Thoracic aorta (tissue), 2 donors: ENCODE measurements around the gene FCHO1. TPM values are rescaled to one million over a fixed set of nuclear protein-coding genes. Genes with fewer than 3 reads are reported as not detected.

Source experiments
- ATAC-seq: fragments of 150-250 bp; one replicate; pipeline ENCODE4 v1.8.0; 2017; ENCODE audit warnings: low read depth; ENCODE audit not compliant: insufficient number of reproducible peaks, low FRiP score
- DNase-seq: peaks from one replicate; pipeline ENCODE4 v3.0.0-alpha.2; 2020; ENCODE audit warnings: low spot score
- H3K27ac ChIP-seq, 2 donors: fragments of 200-600 bp; sonication (generic); 1 replicate in 1 of 2; 2 replicates in 1 of 2; pipeline ENCODE4 v1.5.1; 2016; ENCODE audit warnings: mild to moderate bottlenecking in 2 of 2, moderate library complexity in 2 of 2
- H3K27me3 ChIP-seq: fragments of 200-600 bp; sonication (generic); replicated peaks from 2 replicates; pipeline ENCODE4 v1.6.0; 2016; ENCODE audit warnings: mild to moderate bottlenecking; ENCODE audit not compliant: insufficient read depth
- H3K36me3 ChIP-seq: fragments of 200-600 bp; sonication (generic); one replicate; pipeline ENCODE4 v1.5.1; 2016
- H3K4me1 ChIP-seq, 2 donors: fragments of 200-600 bp; sonication (generic); 1 replicate in 1 of 2; 2 replicates in 1 of 2; pipeline versions ENCODE4 v1.5.1 to v1.6.0; 2016; ENCODE audit warnings: low read depth in 2 of 2, mild to moderate bottlenecking in 1 of 2; ENCODE audit not compliant: control insufficient read depth in 1 of 2
- H3K4me3 ChIP-seq: fragments of 200-600 bp; sonication (generic); 2 replicates; pipeline ENCODE4 v1.5.1; 2016; ENCODE audit warnings: mild to moderate bottlenecking
- H3K9me3 ChIP-seq: fragments of 200-600 bp; sonication (generic); 2 replicates; pipeline ENCODE4 v1.5.1; 2016
- total RNA-seq, 2 donors: library from RNA; depleted of rRNA; stranded (reverse); fragments of >200 nt; gene quantifications; one replicate each; pipeline versions ENCODE4 v1.1.0 to v1.2.3, GENCODE V29; 2016
- TF ChIP-seq, protein P1 (sequence below): fragments of 200-600 bp; sonication (generic); IDR thresholded peaks from one replicate; pipeline ENCODE4 v1.5.1; 2019; ENCODE audit warnings: antibody characterized with exemption

FCHO1 gene
- total RNA-seq, 2 donors from 2014 or later: 8.5 to 8.9 TPM

- TF ChIP-seq, protein P1, sequence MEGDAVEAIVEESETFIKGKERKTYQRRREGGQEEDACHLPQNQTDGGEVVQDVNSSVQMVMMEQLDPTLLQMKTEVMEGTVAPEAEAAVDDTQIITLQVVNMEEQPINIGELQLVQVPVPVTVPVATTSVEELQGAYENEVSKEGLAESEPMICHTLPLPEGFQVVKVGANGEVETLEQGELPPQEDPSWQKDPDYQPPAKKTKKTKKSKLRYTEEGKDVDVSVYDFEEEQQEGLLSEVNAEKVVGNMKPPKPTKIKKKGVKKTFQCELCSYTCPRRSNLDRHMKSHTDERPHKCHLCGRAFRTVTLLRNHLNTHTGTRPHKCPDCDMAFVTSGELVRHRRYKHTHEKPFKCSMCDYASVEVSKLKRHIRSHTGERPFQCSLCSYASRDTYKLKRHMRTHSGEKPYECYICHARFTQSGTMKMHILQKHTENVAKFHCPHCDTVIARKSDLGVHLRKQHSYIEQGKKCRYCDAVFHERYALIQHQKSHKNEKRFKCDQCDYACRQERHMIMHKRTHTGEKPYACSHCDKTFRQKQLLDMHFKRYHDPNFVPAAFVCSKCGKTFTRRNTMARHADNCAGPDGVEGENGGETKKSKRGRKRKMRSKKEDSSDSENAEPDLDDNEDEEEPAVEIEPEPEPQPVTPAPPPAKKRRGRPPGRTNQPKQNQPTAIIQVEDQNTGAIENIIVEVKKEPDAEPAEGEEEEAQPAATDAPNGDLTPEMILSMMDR: no peak
- Histone ChIP-seq H3K36me3 (no peaks in the 10 kb centered on the region), H3K4me1 (peaks cover 0 to 10% of the 10 kb centered on the region in 2 donors), H3K27ac (no peak overlapping the region), H3K4me3 (no peak overlapping the region), H3K27me3 (no peaks in the 10 kb centered on the region), H3K9me3 (no peaks in the 10 kb centered on the region)
- DNase-seq (no peak), ATAC-seq (no peak)
Measured at GRCh38 chr19:17748884-17749638, 2.2 kb upstream of the FCHO1 start.

GRCh38 chr19:17749912-17750317 is 1.4 kb upstream of the FCHO1 start:
- Histone ChIP-seq H3K9me3 (no peaks in the 10 kb centered on the region), H3K27me3 (no peaks in the 10 kb centered on the region), H3K4me1 (peaks cover 0 to 10% of the 10 kb centered on the region in 2 donors), H3K4me3 (no peak overlapping the region), H3K36me3 (no peaks in the 10 kb centered on the region), H3K27ac (no peak overlapping the region)
- no peak for DNase-seq
- TF ChIP-seq, protein P1: no peak
- no peak for ATAC-seq

DNA sequence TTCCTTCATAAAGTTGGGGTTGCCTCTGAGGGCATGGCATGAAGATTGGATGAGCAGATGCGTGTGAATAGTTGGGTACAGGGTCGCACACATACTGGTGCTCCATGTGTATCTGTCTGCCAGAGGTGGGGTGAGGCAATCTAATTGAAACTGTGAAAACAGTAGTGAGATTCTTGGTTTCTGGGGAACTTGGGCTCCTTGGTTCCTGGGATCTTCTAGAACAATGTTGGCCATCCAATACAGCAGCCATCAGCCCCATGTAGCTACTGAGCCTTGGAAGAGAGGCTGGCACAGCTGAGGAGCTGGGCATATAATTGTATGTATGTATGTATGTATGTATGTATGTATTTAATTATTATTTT is 616 bp downstream of the FCHO1 start:
- Histone ChIP-seq H3K4me3 (peak overlapping the region; percentile 51), H3K36me3 (no peaks in the 10 kb centered on the region), H3K27me3 (no peaks in the 10 kb centered on the region), H3K27ac (no peak overlapping the region), H3K9me3 (no peaks in the 10 kb centered on the region), H3K4me1 (peaks cover 0 to 10% of the 10 kb centered on the region in 2 donors)
- ATAC-seq (no peak), DNase-seq (no peak)
- TF ChIP-seq, protein P1: no peak

GRCh38 chr19:17752865-17753639 is 1.8 kb downstream of the FCHO1 start:
- Histone ChIP-seq H3K4me1 (peaks cover 0 to 8% of the 10 kb centered on the region in 2 donors), H3K4me3 (no peak overlapping the region), H3K9me3 (no peaks in the 10 kb centered on the region), H3K27me3 (no peaks in the 10 kb centered on the region), H3K36me3 (no peaks in the 10 kb centered on the region), H3K27ac (no peak overlapping the region)
- ATAC-seq (no peak), DNase-seq (no peak)
- TF ChIP-seq, protein P1: no peak

DNA sequence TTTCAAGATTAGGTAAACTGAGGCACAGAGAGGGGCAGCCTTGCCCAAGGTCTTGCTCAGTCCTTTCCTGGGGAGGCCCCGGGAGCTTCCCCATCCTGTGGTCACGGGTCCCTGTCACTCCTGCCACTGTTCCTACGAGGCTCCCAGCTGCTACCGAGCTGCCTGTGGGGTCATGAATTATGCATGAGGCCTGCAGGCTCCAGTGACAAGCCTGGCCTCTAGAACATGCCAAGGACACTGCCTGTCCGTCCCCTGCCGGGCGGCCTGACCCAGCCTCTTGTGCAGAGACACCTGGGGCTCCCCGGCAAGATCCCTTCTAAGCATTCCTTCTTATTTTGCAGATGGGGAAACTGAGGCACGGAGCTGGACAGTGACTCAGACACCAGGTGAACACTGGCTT is 2.7 kb downstream of the FCHO1 start:
- H3K27me3 ChIP-seq: no peaks in the 10 kb centered on the region
- TF ChIP-seq, protein P1: no peak

More for the DNA sequence above, 2.7 kb downstream of the FCHO1 start:
- no peaks in the 10 kb centered on the region for H3K36me3 ChIP-seq
- no peak overlapping the region for H3K4me3 ChIP-seq
- DNase-seq (no peak), ATAC-seq (no peak)
- H3K4me1 ChIP-seq: peaks cover 0 to 8% of the 10 kb centered on the region in 2 donors
- no peak overlapping the region for H3K27ac ChIP-seq
- H3K9me3 ChIP-seq: no peaks in the 10 kb centered on the region
